Stimulated activated CD8-positive, alpha-beta memory T cell treated with anti-CD3 and anti-CD28 coated beads, Interleukin-12 subunit alpha, Interleukin-12 subunit beta, amount 100 ng/mL, for 1 hour (primary cell): ENCODE data around the gene PHLDB2.

Experiments used
- DNase-seq: peaks from one replicate; pipeline ENCODE4 v3.0.0-alpha.2; 2020; ENCODE audit warnings: low read depth

Gene PHLDB2

GRCh38 chr3:111999484-112000324, 140.6 kb downstream of the PHLDB2 start:
- DNase-seq, result no peak

- DNase-seq, result no peak
Observed at GRCh38 chr3:112000367-112000771, 141.3 kb downstream of the PHLDB2 start.

GRCh38 chr3:112000966-112001365, 141.9 kb downstream of the PHLDB2 start:
- DNase-seq, result no peak

- no peak for DNase-seq
Observed at GRCh38 chr3:112001526-112001925, 142.5 kb downstream of the PHLDB2 start.

- no peak for DNase-seq
Observed at GRCh38 chr3:112002096-112002971, 143.3 kb downstream of the PHLDB2 start.

- no peak for DNase-seq
Observed at GRCh38 chr3:112003321-112004080, 144.4 kb downstream of the PHLDB2 start.

- no peak for DNase-seq
Observed at GRCh38 chr3:112004187-112004586, 145.1 kb downstream of the PHLDB2 start.

GRCh38 chr3:112004669-112005068, 145.6 kb downstream of the PHLDB2 start:
- no peak for DNase-seq

- DNase-seq, result no peak
Observed at GRCh38 chr3:112005091-112005672, 146.1 kb downstream of the PHLDB2 start.

GRCh38 chr3:112007633-112008032, 148.6 kb downstream of the PHLDB2 start:
- no peak for DNase-seq

GRCh38 chr3:112009670-112010069, 150.6 kb downstream of the PHLDB2 start:
- no peak for DNase-seq

GRCh38 chr3:112010636-112011035, 151.6 kb downstream of the PHLDB2 start:
- DNase-seq, result no peak

GRCh38 chr3:112011376-112011940, 152.4 kb downstream of the PHLDB2 start:
- DNase-seq, result no peak

GRCh38 chr3:112012205-112012992, 153.3 kb downstream of the PHLDB2 start:
- no peak for DNase-seq

- peak; percentile 33 for DNase-seq
Observed at GRCh38 chr3:112013058-112013783, 154.2 kb downstream of the PHLDB2 start.

- DNase-seq, result no peak
Observed at GRCh38 chr3:112013784-112014143, 154.7 kb downstream of the PHLDB2 start.

GRCh38 chr3:112017091-112017490, 158.0 kb downstream of the PHLDB2 start:
- DNase-seq, result no peak

GRCh38 chr3:112018712-112019111, 159.6 kb downstream of the PHLDB2 start:
- DNase-seq, result no peak

GRCh38 chr3:112019716-112020115, 160.7 kb downstream of the PHLDB2 start:
- no peak for DNase-seq

GRCh38 chr3:112020674-112021085, 161.6 kb downstream of the PHLDB2 start:
- DNase-seq, result no peak
